ENCODE measurements around the gene HUS1. TPM values are rescaled to one million over a fixed set of nuclear protein-coding genes. Genes with fewer than 3 reads are reported as not detected.

HUS1 gene
- total RNA-seq, 1 donor, result 19.9 TPM

GRCh38 chr7:47953822-47954221 is 25.6 kb downstream of the HUS1 start:
- no peak overlapping the region for H3K4me3 ChIP-seq (ENCODE audit: insufficient read depth, low read length)
- TF ChIP-seq CTCF (IDR thresholded peaks at IDR 0.05; ENCODE audit: extremely low read depth, low read depth, low read length), result no peak
- H4K20me1 ChIP-seq (ENCODE audit: insufficient read depth, low read length), result peaks cover 5% of the 10 kb centered on the region
- H3K36me3 ChIP-seq (ENCODE audit: insufficient read depth, low read length), result peaks cover 14% of the 10 kb centered on the region
- H3K27ac ChIP-seq (ENCODE audit: low read depth, low read length), result peak overlapping the region; percentile 60
- H3K4me2 ChIP-seq (ENCODE audit: insufficient read depth, low read length), result no peak overlapping the region
- no peak for DNase-seq (ENCODE audit: insufficient read length, low spot score, missing footprints)
- H3K27me3 ChIP-seq (ENCODE audit: insufficient read depth, low read length), result no peaks in the 10 kb centered on the region
- no peaks in the 10 kb centered on the region for H3K9me3 ChIP-seq (ENCODE audit: low read depth, low read length)
- no peaks in the 10 kb centered on the region for H3K79me2 ChIP-seq (ENCODE audit: insufficient read depth, low read length)
- peaks cover 8% of the 10 kb centered on the region for H3K4me1 ChIP-seq (ENCODE audit: insufficient read depth, low read length)
- H2AFZ ChIP-seq (ENCODE audit: low read length), result no peak overlapping the region

GRCh38 chr7:47952224-47952623 is 27.2 kb downstream of the HUS1 start:
- no peaks in the 10 kb centered on the region for H3K9me3 ChIP-seq (ENCODE audit: low read depth, low read length)
- H3K27me3 ChIP-seq (ENCODE audit: insufficient read depth, low read length), result no peaks in the 10 kb centered on the region
- no peak for TF ChIP-seq CTCF (IDR thresholded peaks at IDR 0.05; ENCODE audit: extremely low read depth, low read depth, low read length)
- H3K4me1 ChIP-seq (ENCODE audit: insufficient read depth, low read length), result peaks cover 11% of the 10 kb centered on the region
- H3K36me3 ChIP-seq (ENCODE audit: insufficient read depth, low read length), result peaks cover 14% of the 10 kb centered on the region
- no peak overlapping the region for H3K27ac ChIP-seq (ENCODE audit: low read depth, low read length)
- no peak overlapping the region for H3K4me2 ChIP-seq (ENCODE audit: insufficient read depth, low read length)
- H4K20me1 ChIP-seq (ENCODE audit: insufficient read depth, low read length), result peaks cover 5% of the 10 kb centered on the region
- H3K79me2 ChIP-seq (ENCODE audit: insufficient read depth, low read length), result no peaks in the 10 kb centered on the region
- DNase-seq (ENCODE audit: insufficient read length, low spot score, missing footprints), result no peak
- no peak overlapping the region for H2AFZ ChIP-seq (ENCODE audit: low read length)
- H3K4me3 ChIP-seq (ENCODE audit: insufficient read depth, low read length), result no peak overlapping the region

GRCh38 chr7:47951374-47951773 is 28.0 kb downstream of the HUS1 start:
- no peak for DNase-seq (ENCODE audit: insufficient read length, low spot score, missing footprints)
- Histone ChIP-seq H3K4me2 (ENCODE audit: insufficient read depth, low read length) (no peak overlapping the region), H2AFZ (ENCODE audit: low read length) (no peak overlapping the region), H3K4me1 (ENCODE audit: insufficient read depth, low read length) (peaks cover 11% of the 10 kb centered on the region), H3K36me3 (ENCODE audit: insufficient read depth, low read length) (peaks cover 8% of the 10 kb centered on the region), H4K20me1 (ENCODE audit: insufficient read depth, low read length) (peaks cover 4% of the 10 kb centered on the region), H3K27ac (ENCODE audit: low read depth, low read length) (no peak overlapping the region), H3K79me2 (ENCODE audit: insufficient read depth, low read length) (no peaks in the 10 kb centered on the region), H3K4me3 (ENCODE audit: insufficient read depth, low read length) (no peak overlapping the region), H3K27me3 (ENCODE audit: insufficient read depth, low read length) (no peaks in the 10 kb centered on the region), H3K9me3 (ENCODE audit: low read depth, low read length) (no peaks in the 10 kb centered on the region)
- no peak for TF ChIP-seq CTCF (IDR thresholded peaks at IDR 0.05; ENCODE audit: extremely low read depth, low read depth, low read length)

DNA sequence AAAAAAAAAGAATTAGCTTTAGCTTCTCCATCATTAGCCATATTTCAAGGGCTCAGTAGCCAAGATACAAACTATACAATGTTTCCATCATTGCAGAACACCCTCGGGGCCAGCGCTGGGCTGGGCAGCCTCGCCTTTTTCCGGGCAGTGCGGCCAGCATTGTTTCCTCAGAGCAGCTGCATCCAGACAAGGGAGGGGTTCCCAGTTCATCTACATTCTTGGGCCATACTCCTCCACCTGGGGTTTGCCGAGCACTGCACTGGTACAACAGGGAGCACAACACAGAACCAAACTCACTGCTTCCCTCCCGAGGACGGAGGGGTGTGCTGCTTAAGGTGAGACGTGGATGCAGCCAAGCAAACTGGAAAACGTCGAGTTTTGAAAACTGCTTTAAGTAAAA is 28.7 kb downstream of the HUS1 start:
- no peaks in the 10 kb centered on the region for H3K27me3 ChIP-seq (ENCODE audit: insufficient read depth, low read length)
- peaks cover under 1% of the 10 kb centered on the region for H3K36me3 ChIP-seq (ENCODE audit: insufficient read depth, low read length)
- no peak overlapping the region for H3K4me2 ChIP-seq (ENCODE audit: insufficient read depth, low read length)
- no peaks in the 10 kb centered on the region for H3K9me3 ChIP-seq (ENCODE audit: low read depth, low read length)
- no peak for TF ChIP-seq CTCF (IDR thresholded peaks at IDR 0.05; ENCODE audit: extremely low read depth, low read depth, low read length)
- no peaks in the 10 kb centered on the region for H3K79me2 ChIP-seq (ENCODE audit: insufficient read depth, low read length)
- H3K27ac ChIP-seq (ENCODE audit: low read depth, low read length), result no peak overlapping the region
- peaks cover 11% of the 10 kb centered on the region for H3K4me1 ChIP-seq (ENCODE audit: insufficient read depth, low read length)
- H4K20me1 ChIP-seq (ENCODE audit: insufficient read depth, low read length), result no peaks in the 10 kb centered on the region
- H3K4me3 ChIP-seq (ENCODE audit: insufficient read depth, low read length), result no peak overlapping the region
- no peak overlapping the region for H2AFZ ChIP-seq (ENCODE audit: low read length)
- DNase-seq (ENCODE audit: insufficient read length, low spot score, missing footprints), result no peak

Measured in osteoblast (primary cell).